Activated CD4-positive, alpha-beta T cell treated with anti-CD3 and anti-CD28 coated beads for 1 hour (primary cell): ENCODE results near the gene BCL2.
"Not testable (repeated sequence)": the region's sequence is repeated elsewhere in the genome, so short reads cannot be mapped to it uniquely, and the experiment has no call there.

Source experiments
- DNase-seq: peaks from one replicate; pipeline ENCODE4 v3.0.0-alpha.2; 2020

BCL2 gene

DNA sequence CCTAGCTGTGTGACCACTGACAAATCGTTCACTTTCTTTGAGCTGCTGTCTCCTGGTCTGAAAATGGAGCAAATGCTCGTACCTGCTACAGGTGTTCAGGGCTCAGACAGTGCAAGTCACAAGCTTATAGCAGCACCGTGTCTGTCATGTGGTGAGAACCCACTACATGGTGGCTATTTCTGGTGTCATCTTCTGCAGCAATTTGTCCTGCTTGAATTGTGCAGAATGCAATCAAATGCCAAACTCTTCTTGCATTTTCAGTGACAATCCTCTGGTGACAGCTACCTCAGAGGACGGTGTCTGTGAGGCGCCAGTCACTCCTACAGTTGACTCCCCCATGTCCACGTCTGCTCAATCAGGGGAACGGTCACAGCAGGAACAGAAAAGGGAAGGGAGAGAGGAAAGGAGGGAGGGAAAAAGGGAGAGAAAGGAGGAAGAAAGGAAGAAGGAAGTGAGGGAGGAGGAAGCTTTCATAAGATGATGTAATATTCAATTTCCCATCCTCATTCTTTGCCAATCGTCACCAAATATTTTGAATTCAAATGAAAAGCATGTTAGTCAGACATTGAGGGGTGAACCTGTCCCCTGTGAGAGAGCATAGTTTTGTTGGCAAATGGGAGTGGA lies 122.2 kb downstream of the BCL2 start:
- no peak for DNase-seq

DNA sequence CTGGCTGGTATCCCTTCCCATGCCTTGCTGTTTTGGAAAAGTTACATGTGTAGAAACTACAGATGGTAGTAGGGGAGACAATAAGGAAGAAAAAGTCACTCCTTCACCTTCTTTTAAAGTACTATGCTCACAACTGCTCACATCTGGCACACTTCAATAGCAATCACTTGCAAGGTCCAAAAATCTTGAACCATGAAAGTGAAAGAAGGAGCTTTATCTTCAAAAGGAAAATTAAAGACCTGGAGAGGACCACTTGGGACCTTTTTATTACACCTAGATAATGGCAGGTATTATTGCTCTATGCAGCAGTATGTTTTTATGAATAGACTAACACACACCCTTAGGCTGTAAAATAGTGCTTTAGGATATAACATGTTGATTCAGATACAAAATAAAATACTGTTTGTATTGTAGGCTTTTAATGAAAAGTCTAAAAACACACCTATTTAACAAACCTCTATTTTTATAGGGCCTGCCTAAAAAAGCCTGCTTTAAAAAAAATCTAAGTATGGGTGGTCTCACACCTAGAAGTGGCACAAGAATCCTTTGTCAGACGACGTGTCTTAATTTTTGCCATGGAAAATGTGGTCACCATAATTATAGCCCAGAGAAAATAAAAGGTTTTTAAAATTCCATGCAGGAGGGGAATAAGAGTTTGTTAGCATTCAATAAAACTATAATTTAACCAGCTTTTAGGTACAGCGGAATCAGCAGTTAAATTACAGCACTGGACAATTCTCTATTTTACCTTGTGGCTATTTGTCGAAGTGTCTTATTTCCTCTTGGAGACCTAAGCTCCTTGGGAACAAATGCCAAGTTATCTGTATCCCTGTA lies 124.0 kb downstream of the BCL2 start:
- DNase-seq, result no peak

DNA sequence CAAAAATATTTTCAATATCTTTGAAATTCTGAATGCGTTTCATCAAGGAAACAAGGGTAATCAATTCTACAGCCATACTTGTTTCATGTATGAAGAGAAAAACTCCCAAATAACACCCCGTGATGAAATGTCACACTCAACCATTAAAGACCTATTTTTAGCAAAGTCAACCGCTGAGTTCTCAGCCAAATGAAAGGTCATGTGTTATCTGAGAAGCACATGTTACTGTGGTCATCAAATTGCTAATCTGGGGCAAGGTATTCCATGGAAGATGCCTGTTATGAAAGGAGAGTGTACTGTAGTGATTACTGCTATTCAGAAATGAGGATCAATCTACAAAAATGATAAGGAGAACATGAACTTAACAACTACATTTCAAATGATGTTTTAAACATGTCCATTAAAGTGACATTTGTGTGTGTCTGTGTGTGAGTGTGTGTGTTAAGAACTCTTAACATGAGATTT lies 126.7 kb downstream of the BCL2 start:
- no peak for DNase-seq

DNA sequence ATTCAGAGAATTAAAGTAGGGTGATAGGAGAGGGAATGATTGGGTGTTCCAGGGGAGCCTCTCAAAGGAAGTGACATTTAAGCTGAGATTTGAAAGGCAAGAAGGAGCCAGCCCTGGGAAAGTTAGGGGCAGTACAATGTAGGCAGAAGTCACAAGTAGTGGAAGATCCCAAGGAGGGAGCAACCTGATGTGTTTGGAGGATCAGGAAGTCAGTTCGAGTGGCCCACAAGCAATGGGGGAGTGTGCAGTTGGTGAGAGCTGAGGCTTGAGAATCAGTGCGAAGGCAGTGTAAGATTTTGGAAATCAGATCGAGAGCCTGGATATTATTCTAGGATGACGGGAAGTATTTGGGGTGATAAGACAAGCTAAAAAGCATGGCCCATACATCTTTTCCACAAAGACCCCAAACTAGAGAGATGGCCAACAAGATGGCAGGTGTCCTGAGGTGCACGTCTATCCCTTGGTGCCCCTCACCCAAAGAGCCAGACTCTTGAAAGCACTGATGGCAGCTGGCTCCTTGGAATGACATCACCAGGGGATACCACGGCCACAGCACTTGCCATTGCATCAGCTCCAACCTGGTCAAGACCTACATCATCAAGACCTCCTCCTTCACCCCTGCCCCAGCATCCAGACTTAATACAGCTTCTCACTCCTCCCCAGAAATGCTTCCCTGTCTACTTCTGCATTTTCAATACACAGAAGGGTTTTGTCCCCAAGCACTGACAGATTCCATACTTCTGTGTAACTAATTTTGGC lies 127.3 kb downstream of the BCL2 start:
- no peak for DNase-seq

DNA sequence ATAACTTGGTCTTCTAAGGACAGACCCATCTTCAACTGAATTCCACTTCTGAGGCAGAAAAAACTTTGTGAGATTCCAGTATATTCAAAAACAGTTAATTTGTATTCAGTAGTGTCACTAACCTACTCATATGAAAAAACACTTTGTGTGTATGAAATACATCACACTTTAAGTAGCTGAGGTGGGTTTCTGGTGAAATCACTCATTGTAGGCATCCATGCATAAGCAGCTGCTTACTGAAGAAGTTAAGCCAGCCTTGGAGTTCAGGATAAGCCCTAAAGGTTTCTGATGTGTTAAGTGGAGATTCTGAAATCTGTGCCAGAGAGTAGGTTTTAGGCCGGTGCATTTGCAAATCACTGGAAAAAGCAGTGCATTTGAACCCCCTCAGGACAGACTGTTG lies 128.2 kb downstream of the BCL2 start:
- DNase-seq, result no peak

DNA sequence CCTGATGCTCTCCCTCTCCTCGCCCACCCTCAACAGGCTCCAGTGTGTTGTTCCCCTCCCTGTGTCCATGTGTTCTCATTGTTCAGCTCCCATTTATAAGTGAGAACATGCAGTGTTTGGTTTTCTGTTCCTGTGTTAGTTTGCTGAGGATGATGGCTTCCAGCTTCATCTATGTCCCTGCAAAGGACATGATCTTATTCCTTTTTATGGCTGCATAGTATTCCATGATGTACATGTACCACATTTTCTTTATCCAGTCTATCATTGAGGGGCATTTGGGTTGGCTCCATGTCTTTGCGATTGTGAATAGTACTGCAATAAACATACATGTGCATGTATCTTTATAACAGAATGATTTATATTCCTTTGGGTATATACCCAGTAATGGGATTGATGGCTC lies 128.7 kb downstream of the BCL2 start:
- not testable (repeated sequence) for DNase-seq

DNA sequence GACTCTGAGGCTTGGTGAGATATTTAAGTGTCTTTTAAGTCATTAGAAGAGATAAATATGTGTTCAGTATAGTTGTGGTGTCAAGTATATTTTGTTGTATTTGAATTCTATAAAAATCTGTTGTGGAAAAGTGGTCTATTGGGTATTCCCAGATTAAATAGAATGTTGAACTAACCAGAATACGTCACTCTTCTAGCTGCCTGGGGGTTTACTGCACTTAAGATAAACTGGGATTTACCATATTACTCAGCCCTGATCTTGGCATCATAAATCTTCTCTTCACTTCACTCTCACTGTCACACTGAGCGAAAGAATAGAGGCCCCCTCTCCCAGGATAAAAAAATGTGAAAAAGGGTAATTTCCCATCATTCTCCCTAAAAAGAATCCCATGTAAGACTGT lies 129.8 kb downstream of the BCL2 start:
- no peak for DNase-seq

DNA sequence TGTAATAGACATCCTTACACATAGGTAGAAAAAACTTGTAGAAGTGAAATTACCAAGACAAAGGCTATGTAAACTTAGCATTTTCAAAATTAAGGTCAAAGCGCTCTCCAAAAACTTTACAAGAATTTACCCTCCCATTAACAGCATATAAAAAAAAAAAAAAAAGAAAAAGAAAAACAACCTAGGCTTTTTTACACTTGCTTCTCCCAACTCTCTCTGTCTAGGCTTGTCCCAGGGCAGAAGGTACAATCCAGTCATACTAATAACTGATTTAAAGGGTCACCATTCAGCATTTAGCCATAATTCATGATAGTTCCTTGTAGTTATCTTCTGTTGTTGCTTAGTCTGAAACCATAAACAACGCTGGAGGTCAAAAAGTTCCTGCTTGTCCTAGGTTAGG lies 130.5 kb downstream of the BCL2 start:
- DNase-seq, result no peak

DNA sequence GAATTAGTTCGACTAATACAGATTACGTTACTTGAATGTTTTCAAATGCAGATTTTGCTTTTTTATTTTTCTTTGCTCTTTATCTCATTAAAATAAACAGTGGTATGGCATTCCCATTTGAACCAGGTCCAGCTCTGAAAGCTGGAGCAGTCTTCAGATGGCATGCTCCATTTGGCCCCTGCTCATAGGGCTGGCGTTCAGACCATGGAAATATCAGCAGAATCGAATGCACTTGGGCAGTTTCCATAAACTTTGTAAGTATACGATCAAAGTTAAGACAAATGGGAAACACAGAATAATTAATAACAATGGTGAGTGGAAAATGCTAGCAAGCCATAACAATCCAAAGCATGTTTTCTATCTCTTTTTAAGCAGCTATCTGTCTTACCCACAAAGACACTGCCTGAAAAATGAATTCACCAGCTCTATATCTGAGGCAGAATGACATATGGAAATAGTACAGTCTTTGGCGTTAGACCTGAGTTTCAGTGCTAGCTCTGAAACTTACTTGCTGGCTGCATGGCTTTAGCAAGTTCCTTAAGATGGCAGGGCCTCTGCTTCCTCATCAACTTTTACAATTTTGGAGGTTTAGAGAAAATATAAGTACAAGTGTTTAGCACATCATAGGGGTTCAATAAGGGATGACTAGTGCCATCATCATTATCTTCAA lies 131.6 kb downstream of the BCL2 start:
- no peak for DNase-seq

DNA sequence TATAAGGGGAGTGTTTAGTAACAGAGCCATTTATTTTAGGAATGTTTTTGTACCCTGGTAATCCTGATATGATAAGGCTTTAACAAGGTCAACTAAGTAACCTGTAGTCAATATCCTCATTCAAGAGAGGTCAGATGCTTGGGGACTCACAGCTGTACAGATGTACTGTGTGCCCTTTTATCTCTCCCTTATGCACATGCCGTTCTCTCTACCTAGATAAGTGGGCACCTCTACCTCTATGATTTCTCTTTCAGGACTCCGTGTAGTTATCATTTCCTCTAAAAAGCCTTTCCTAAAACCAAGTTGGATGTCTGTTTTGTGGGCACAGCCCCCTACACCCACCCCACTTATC lies 132.4 kb downstream of the BCL2 start:
- DNase-seq, result no peak

DNA sequence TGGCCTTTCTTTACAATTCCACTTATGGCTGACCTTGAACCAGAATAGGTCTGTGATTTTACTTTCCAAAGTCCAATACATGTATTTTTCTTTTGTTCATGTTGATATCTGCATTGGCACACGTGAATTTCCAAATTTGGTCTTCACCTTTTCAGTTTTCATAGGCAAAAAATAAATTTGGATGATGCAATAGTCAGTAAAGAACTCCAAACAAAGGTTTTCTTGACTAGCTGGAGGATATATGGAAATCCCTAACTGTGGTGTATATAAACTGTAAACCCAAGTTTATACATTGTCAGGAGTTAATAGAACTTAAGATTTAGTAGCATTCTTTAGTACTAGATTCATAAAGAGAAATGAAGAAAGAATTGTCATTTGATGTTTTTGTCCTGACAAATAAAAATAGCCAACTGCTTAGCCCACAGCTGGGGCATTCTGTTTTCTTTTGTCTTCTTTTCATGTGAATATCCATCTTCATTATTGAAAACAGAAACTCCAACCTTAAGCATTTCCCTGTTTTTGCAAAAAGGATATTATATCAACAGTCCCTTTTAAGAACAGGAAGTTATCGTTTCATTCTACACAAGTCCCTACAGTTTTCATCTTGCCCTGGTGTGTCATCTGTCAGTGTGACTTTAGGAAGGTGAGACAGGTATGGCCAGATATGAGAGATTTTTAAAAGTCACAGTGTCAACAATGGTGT lies 132.9 kb downstream of the BCL2 start:
- DNase-seq, result no peak

DNA sequence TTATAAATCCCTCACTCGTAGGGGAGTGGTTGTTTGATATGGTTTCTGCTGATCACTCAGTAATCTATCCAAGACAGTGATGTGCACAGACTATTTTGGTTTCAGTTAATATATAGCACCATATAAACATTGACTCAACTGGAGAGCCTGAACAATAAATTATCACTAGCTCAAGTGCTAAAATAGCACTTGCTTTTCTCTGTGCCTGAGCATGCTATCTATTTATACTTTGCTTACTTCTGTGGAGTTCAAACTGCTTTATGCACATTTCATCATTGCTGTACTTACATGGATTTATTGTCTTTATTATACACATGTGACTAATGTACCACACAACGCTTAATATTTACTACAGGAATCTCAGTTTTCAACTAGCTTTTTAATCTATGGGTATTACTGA lies 133.6 kb downstream of the BCL2 start:
- DNase-seq, result no peak

DNA sequence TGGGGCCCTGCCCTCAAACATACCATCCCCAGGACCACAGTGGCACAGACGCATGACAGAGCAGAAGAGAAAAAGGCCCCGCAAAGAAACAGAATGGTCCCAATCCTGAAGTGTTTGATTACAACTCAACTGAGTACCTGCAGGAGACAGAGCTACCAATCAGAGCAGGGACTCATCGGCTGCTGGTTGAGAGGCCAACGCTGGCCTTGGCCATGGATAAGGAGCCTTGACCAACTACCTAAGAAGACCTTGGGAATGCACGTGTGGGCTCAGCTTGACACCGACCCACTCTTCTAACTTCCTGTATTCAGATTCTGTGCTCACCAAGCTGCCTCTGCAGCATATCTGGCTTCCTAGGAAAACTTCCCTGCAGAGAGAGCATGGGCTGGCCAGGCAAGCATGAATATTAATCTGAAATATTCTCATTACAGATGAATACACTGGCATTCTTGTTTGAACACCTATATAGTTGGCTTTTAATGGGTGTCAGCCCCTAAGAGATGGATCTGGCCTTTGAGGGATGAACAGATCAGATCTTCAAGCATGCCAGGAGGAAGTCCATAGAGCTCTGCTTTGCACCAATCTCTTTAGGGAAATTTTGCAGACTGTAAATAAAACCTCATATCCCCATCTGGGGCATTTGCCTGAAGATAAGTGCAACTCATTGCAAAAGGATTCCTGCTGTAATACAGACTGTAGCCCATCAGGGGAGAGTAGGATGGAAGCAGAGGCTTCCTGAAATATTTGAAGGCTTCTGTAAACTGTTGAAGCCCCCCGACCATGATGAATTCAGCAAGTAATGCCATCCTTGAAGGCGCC lies 135.4 kb downstream of the BCL2 start:
- no peak for DNase-seq

DNA sequence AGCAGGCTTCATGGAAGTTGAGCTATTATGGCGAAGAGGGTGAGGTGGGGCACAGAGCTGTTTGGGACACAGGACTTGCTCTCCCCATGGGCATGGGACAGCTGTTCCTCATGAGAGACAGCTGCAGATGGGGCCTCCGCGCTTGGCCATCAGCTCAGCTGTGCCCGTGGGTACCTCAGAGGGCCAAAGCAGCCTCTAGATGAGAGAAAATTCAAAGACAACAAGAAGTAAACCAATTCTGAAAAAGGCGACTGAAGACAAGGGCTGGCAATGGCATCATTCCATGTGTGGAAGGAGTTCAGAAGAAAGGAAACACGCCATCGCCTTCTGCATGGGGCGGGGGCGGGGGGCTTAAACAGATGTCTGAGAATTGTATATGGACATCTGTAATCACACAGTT lies 136.2 kb downstream of the BCL2 start:
- DNase-seq, result no peak

DNA sequence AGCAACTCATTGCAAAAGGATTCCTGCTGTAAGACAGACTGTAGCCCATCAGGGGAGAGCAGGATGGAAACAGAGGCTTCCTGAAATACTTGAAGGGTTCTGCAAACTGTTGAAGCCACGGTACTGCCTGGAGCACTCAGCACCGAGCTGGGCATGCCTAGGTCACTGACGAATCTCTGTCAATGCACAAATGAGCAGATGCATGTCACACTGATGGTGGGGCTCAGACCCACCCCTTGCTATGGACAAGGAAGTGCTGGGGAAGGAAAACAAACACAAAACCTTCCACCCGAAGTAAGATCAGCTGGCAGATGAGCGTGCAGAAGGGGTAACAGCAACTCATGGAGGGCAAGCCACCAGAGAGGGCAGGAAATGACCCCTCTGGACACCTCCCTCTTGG lies 136.7 kb downstream of the BCL2 start:
- DNase-seq, result no peak

DNA sequence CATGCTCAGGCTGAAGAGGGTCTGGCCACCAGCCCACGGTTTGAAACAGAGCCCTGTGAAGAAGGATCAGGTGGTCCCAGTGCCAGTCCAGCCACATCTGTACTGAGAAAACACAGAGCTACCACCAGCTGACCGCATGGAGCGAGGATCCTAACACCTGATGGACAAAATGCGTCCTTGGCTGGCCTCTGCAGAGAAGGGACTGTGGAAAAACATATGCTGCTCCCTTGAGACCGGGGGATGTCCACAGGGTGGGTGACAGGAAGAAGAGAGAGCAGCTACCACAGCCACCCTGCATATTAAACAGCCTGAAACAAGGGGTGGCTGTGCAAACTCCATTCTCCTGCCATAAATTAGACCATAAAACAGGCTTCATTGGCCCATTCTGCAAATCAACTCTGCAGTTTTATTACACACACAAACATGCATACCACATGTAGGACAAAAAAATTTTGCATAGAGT lies 137.2 kb downstream of the BCL2 start:
- no peak for DNase-seq

DNA sequence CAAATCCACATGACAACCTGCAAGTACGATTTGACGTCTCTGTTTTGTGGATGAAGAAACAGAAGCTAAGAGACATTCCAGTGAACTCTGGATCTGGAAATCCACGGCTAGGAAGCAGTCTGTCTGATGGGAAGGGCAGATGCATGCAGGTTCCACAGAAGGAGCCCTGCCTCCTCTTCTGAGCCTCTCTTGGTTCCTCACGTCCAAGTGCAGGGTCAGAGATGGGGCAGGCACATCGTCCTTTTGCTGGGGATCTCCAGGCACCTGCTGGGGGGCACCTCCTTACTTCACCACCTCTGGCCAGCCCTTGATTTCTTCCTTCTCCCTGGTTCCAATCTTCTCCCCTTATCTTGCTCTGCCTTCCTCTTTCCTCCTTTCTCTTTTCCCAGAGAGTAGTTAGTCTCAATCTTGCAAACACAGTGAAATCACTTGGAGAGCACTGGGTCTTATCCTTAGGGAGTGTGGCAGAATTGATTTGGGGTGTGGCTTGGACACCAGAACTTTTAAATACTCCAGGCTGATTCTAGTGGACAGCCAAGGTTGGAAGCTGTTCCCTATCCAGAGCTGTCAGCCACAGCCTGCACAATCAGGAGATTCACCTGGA lies 137.8 kb downstream of the BCL2 start:
- DNase-seq, result no peak

DNA sequence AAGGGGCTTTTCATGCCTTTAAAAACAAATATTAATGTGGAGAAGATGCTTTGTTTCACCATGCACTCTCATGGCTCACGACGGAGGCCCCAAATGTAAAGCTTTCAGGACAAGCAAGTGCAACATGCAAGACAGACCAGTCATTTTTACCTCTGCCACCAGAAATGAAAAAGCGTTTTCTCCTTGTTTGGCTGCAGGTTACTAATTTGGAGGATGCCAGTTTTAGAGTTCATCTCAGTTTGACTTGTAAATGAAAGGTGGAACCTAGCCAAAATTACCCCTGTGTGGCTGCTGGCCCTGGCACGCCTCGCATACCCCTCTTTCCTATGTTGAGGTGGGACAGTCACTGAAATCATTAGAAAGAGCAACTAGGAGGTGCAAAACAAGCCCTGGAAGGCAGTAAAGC lies 138.6 kb downstream of the BCL2 start:
- DNase-seq, result no peak

DNA sequence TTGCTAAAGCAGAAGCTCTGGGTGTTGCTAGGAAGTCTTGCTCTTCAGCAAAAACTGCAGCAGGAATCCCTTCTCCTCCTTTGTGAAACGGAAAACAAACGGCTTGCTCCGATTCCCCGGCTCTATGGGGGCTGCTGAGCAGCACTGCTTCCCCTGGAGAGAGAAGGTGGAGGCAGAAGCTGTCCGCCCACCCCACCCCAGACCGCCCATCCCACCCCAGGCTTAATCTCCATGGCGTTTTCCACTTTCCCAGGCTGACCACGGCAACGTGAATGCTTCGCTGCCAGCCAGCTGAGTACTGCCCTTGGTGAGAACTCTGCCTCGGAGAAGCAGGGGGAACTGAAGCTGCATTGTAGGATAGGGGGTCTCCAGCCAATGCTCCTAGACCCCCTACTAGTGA lies 139.2 kb downstream of the BCL2 start:
- no peak for DNase-seq

DNA sequence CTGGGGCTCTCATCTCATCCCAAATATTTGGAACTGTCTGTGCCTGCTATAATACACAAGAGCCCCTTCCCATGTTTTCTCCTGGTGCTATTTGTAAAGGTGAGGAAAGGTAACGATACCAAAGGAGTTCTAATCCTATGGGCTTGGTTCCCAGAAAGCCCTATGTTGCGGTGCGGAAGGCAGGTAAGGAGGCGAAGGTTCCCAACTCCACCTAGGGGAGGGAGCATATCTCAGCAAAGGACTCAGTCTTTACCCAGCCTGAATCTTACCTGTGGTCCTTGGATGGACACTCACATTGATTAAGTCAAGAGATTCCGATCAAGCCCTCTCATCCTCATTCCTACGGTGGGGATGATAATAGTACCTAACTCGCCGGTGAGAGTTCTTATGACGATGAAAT lies 140.1 kb downstream of the BCL2 start:
- DNase-seq, result no peak

DNA sequence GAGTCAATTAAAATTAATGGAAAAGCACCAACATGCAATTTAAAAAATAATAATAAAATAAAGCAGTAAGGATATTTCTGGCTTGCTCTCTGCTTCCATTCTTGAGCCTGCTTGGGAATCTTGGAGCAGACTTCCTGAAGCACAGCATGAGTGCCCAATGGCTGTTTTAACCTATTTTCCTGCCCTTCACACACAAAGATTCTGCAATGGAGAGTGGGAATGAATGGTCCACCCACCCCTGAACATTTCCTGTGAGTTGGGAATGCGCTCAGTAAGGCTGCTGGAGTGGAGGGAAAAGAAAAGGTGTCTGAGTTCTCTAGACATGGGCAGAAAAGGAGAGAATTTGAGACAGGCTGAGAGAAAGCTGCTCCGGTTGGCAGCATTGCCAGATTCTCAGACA lies 140.6 kb downstream of the BCL2 start:
- no peak for DNase-seq
